HG03571 (cell line): ENCODE measurements around the gene PRRT2.
"Not testable (repeated sequence)": the region's sequence is repeated elsewhere in the genome, so short reads cannot be mapped to it uniquely, and the experiment has no call there.

Source experiments
- ATAC-seq: cut with Tn5 transposase; IDR thresholded peaks from one replicate; pipeline ENCODE4 v1.9.1; 2021; ENCODE audit not compliant: unreplicated experiment

Gene PRRT2

DNA sequence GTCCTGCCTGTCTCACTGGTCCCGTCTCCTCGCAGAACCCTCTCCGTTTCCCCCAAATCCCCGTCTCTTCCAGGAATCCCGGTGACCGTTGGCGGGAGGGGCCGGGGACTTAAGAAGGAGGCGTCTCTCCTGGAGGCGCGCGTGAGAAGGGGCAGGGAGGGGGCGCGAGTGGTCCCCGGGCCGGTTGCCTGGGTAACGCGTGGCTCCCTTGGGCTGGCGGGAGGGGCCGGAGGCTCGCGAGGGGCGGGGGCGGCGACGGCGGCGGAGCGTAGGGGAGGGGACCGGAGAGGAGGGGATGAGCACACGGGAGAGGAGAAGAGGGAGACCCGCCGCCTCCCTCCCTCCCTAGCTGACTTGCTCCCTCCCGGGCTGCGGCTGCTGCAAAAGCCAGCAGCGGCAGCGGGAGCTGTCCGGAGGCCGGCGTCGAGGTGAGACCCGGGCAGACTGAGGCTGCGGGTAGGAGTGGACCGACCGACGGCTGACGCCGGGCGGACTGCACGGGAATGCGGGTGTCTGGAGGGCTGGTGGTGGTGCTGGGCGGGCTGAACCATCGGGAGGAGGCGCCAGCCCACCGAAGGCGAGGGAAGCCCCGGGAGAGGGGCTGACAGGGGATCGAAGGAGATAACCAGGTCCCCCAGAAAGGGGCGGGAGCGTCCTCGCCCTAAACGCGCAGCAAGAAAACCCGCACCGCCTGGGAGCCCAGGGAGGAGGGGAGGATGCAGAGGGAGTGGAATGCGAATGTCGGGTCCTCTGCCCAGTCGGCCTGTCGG lies at the start of gene PRRT2:
PRRT2 (plus strand) TSS at position 298 of the 770 bp plus-strand sequence. CDS start 862 bp downstream, outside the sequence.
- ATAC-seq: no peak

DNA sequence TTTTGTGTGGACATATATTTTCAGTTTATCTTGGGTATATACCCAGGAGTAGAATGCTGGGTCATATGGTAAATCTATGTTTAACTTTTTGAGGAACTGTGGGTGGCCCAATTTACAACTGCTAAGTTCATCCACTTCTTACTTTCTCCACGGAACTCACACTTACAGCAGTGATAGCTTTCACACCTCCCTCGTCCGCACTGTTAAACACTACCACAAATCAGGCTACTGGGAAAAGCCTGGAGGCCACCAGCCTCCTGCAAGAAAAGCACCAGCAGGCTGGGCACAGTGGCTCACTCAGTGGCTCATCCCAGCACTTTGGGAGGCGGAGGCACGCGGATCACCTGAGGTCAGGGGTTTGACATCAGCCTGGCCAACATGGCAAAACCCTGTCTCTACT lies 48.7 kb upstream of the PRRT2 start:
- no peak for ATAC-seq

- ATAC-seq: no peak
Measured at GRCh38 chr16:29765167-29766032, 46.6 kb upstream of the PRRT2 start.

DNA sequence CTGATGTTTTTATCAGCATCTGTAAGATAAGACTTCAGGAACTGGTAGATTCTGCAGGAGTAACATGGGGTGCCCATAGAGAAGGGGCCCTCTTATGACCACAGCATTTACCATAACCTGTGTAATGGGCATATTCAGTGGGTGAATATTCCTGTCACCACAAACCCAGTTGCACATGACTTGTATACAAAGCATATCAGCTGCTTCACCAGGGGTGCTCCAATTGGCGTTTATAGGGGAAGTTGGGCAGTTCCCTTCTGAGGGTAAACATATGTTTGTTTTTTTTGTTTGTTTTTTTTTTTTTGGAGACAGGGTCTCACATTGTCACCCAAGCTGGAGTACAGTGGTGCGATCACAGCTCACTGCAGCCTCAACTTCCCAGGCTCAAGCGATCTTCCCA lies 45.4 kb upstream of the PRRT2 start:
- ATAC-seq: no peak

GRCh38 chr16:29767062-29767461 lies 44.9 kb upstream of the PRRT2 start:
- ATAC-seq: no peak

DNA sequence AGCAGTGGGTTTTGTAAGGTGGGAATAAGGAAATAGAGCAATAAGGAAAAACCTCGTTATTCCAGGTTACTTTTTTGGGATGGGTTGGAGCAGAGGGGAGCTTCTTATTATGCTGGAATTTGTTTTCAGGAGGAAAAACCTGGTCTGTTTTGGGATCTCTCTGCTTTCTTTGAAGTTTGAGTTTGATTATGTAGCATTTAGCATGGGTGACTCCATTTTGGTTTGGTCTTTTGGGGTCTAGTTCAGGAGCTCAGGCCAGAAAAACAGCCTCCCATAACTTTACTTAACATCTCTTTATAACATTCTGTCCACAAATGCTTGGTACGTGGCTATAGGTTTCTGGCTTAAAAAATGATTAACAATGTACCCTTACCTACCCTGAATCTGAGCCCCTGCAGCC lies 42.5 kb upstream of the PRRT2 start:
- ATAC-seq: no peak

- no peak for ATAC-seq
Measured at GRCh38 chr16:29770250-29770929, 41.6 kb upstream of the PRRT2 start.

DNA sequence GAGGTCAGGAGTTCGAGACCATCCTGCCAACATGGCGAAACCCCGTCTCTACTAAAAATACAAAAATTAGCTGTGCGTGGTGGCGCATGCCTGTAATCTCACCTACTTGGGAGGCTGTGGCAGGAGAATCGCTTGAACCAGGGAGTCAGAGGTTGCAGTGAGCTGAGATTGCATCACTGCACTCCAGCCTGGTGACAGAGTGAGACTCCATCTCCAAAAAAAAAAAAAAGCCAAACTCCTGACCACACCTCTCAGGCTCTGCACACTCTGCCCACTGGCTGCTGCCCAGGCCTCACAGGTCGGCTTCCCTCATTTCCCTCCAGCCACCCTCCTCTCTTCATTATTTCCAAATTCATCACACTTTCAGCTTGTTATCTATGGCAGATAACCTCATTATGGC lies 39.7 kb upstream of the PRRT2 start:
- ATAC-seq: not testable (repeated sequence)

DNA sequence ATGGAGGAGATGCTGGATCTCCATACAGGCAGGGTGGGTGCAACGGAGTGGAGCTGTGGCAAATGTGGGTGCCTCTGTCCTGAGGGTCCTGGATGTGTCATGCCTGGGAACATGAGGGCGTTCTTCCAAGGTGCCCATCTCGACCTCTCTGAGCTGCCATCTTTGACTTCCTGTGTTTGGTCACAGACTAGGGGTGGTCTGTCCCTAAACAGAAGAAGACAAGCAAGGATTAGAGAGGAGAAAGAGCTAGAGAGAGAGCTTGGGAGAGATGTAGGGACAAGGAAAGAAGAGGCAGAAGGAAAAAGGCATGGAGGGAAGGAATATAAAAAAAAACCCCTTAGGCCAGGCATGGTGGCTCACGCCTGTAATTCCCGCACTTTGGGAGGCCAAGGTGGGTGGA lies 37.3 kb upstream of the PRRT2 start:
- ATAC-seq: no peak

GRCh38 chr16:29775742-29776408 lies 36.1 kb upstream of the PRRT2 start:
- no peak for ATAC-seq

DNA sequence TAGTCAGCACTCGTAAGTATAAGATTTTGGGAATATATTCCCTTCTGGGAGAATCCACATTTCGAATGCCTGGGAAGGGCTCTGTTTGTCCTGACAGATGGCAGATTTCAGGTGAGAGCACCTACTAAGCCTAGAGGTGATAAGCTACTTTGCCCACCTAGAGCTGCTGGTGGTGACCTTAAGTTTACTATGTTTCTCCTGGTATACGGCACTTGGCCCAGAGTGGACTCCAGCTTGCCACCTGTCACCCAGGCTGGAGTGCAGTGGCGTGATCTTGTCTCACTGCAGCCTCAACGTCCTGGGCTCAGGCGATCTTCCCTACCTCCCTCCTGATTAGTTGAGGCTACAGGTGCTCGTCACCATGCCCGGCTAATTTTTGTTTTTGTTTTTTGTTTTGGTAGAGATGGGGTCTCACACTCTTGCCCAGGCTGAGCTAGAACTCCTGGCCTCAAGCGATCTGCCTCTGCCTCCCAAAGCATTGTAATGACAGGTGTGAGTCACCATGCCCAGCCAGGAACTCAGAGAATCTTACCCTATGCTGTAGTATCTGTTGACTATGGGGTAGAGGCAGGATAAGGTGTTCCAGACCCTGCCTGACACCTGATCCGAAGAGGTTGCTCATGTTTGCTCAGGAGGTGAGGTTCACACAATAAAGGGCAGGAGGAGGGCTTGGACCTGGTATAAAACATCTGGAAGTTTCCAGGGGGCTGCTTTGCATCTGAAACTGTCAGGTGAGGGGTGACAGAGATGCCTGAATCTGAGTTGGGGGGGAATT lies 34.2 kb upstream of the PRRT2 start, which contains the start of gene ZG16:
ZG16 (plus strand) TSS at position 681 of the 775 bp plus-strand sequence. CDS start 1,011 bp downstream, outside the sequence.
- ATAC-seq: no peak

DNA sequence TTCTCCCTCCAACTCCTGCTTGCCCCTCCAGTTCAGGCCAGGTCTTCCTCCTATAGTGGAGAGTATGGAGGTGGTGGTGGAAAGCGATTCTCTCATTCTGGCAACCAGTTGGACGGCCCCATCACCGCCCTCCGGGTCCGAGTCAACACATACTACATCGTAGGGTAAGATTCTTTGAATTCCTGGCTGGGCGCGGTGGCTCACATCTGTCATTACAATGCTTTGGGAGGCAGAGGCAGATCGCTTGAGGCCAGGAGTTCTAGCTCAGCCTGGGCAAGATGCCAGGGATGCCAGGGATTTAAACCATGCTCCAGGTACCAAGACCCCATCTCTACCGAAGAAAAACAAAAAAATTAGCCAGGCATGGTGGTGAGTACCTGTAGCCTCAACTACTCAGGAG lies 32.5 kb upstream of the PRRT2 start:
- ATAC-seq: no peak

GRCh38 chr16:29783094-29783953 lies 28.7 kb upstream of the PRRT2 start:
- ATAC-seq: not testable (repeated sequence)

GRCh38 chr16:29784157-29784556 lies 27.8 kb upstream of the PRRT2 start:
- ATAC-seq: no peak

- ATAC-seq: no peak
Measured at GRCh38 chr16:29784901-29785500, 27.0 kb upstream of the PRRT2 start.

- not testable (repeated sequence) for ATAC-seq
Measured at GRCh38 chr16:29787155-29787554, 24.8 kb upstream of the PRRT2 start.

GRCh38 chr16:29789775-29790182 lies 22.2 kb upstream of the PRRT2 start:
- ATAC-seq: no peak

- ATAC-seq: peak; percentile 86
Measured at GRCh38 chr16:29790183-29790948, 21.6 kb upstream of the PRRT2 start, which contains the start of gene KIF22. Gene KIF22, plus strand, starts transcription at chr16:29790751. Its CDS starts 9 bp downstream, at chr16:29790760.
